GM15510 (cell line): ENCODE data around the gene MAP3K6.

ENCODE experiments used
- POLR2A ChIP-seq: IDR thresholded peaks from 3 replicates; pipeline ENCODE4 v1.6.1; 2011; ENCODE audit warnings: borderline replicate concordance; ENCODE audit not compliant: insufficient read length; ENCODE audit errors: extremely low read depth

Gene MAP3K6

DNA sequence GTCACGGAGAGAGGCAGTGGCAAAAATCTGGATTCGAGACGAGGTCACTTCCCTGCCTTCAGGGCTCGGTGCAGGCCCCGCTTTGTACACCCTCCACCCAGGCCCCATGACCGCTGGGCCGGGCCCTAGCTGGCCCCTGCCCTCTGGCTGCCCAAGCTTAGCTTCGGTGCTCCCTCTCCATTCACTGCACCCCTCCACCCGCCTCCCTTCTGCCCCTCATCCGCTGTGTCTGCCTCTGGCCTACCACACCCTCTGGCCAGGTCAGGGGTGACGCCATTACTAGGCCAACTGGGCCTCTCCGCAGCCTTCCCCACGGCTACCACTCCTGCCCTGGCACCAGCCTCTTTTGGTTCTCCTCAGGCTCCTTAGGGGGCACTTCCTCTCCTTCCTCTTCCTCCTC lies 16.9 kb upstream of the MAP3K6 start:
- TF ChIP-seq POLR2A, result no peak

GRCh38 chr1:27383039-27383605 lies 16.4 kb upstream of the MAP3K6 start, which contains the start of gene CD164L2:
TSS of gene CD164L2 (minus strand) at chr1:27383333. CDS start at chr1:27383239, 94 bp downstream.
- TF ChIP-seq POLR2A, result no peak

DNA sequence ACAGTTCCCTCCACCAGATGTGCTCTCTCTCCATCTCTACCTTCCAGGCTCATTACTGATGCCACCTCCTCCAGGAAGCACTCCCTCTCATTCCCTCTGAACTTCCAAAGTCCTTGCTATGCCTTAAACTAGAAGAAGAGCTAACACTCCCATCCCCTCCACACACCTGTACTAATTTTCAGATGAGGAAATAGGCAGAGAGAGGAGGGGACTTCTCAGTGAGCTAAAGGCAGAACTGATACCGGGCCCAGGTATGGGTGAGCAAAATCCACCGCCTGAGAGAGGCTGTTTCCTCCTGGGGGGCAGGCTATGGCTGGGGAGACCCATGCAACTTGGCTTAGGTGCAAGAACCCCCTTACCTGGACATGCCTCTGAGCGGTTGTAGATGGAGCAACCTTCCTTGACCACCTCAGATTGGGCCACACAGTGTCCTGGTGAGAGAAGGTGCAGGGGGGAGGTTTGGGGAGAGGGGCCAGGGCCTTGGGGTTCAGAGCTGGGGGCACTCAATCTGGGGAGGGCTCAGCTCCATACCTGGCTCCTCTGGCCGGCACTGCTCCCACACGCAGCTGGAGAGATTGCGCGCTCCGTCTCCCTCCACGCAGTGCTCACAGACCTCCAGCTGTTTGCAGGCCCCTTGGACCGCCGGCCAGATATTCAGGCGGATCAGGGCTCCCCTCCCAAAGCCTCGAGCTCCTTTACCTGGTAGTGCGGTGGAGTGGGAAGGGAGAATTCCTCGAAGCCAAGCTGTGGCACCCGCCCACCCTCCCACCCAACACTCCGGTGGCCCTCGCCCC lies 15.4 kb upstream of the MAP3K6 start:
- no peak for TF ChIP-seq POLR2A

GRCh38 chr1:27380766-27381733 lies 14.3 kb upstream of the MAP3K6 start:
- TF ChIP-seq POLR2A, result no peak

DNA sequence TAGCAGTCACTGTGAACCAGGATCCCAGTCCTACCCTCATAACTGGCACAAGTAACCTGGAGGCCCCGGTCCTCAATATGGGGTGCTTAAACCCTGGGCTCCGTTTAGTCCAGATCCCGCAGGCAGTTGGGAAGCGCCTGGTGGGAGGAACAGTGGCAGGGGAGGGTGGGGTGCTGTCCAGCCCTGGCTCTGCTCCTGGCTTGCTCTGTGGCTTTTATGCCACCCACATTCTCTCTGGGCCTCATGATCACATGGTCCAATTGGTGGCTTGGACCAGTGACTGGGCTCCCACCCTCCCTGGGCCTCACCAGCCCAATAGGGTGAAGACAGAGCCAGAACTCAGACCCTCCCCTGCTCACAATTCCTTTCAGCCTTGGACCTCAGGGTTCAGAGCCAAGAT lies 13.5 kb upstream of the MAP3K6 start:
- TF ChIP-seq POLR2A, result no peak

GRCh38 chr1:27379564-27380122 lies 12.9 kb upstream of the MAP3K6 start:
- no peak for TF ChIP-seq POLR2A

GRCh38 chr1:27377760-27378495 lies 11.2 kb upstream of the MAP3K6 start:
- TF ChIP-seq POLR2A, result no peak

DNA sequence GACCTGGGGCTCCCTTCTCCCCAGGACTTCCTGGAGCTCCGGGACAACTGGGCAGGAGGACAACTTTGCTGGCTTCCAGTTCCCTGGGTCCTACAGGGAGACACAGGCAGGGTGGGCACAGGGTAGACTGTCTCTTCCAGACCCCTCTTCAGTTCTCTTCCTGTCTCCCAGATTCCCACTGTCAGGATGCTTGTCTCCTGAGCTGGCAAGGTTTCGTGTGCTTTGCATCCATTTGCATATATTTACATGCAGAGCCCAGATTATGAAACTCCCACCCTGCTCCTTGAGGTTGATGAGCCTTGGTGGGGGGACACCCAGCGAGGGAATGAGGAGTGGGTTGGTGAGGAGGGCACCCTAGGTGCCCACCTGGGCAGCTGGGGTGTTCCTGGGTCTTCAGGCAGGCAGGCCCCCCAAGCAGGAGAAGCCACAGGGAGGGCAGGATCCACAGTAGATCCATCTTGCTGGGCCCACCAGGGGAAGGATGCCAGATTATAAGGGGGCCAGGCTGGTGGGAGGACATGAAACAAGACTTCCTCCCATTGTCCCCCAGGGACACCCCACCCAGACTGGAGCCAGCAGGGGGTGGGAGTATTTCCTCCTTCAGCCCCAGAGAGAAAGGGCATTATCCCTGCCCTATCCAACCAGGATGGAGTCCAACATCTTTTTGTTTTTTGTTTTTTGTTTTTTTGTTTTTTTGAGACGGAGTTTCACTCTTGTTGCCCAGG lies 7.8 kb upstream of the MAP3K6 start, which contains the start of gene FCN3:
TSS of gene FCN3 (minus strand) at position 463 of the 725 bp plus-strand sequence. CDS start at position 457, 6 bp downstream.
- TF ChIP-seq POLR2A, result no peak

- TF ChIP-seq POLR2A, result no peak
These were observed 6.3 kb upstream of the MAP3K6 start for GRCh38 chr1:27372808-27373690.

DNA sequence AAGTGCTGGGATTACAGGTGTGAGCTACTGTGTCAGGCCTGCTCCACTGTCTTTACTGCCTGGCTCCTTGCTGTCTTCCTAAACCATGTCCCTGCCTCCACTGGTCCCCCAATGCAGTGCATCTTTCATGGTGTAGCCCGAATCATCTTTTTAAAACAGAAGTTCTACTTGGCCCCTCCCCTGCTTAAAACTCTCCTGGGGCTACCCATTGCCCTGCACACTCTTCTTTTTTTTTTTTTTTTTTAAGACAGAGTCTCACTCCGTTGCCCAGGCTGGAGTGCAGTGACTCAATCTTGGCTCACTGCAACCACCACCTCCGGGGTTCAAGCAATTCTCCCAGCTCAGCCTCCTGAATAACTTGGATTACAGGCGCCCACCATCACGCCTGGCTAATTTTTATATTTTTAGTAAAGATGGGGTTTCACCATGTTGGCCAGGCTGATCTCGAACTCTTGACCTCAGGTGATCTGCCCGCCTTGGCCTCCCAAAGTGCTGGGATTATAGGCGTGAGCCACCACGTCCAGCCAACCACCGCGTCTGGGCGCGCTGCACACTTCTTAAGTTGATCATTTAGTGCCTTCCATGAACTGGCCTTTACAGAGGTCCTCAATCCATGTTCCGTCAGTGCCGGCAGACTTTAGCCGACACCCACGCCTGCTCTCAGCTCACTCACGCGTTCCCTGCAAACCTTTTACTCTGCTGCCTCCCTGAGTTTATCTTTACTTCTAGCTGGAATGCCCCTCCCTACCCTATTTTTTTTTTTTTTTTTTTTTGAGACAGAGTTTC lies 5.5 kb upstream of the MAP3K6 start:
- TF ChIP-seq POLR2A, result no peak

DNA sequence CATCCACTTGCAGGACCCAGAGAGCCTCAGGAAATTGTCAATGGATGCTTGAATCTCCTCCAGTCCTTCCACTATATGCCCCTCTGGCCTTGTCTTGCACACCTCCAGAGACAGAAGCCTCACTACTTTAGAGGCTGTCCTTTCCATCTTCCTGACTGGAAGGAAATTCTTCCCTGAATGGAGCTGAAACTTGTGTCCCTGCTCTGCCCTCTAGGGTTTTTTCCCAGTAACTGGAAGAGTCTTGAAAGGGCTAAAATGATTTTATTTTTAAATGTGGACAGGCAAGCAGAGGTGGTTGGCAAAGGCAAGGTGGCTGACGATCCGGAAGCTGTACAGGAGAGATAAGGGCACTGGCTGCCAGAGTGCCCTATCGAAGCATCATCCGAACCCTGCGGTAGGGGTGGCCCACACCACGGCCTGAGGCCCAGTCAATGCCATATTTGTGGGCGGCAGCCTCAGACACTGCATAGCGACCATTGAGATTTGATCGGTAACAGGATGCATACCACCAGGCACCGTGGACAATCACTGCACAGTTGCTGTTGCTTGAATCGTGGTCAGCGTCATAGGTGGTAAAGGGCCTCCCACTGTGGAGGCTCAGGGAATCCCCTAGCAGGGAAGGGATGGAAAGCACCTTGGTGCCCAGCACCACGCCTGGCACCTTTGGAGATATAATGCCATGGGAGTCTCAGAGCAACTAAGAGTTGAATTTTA lies 2.3 kb upstream of the MAP3K6 start:
- TF ChIP-seq POLR2A, result no peak
